Amniotic stem cell (primary cell): Measurements from ENCODE around the gene SCAP.
"Not testable (repeated sequence)": the region's sequence is repeated elsewhere in the genome, so short reads cannot be mapped to it uniquely, and the experiment has no call there.

Source experiments
- DNase-seq: peaks from one replicate; lab custom pipeline; 2025; lab: John Stamatoyannopoulos, UW

The SCAP gene

GRCh38 chr3:47480267-47480666 is 4.5 kb upstream of the SCAP start:
- DNase-seq: not testable (repeated sequence)

- DNase-seq: no peak
Measured at GRCh38 chr3:47479826-47480160, 4.1 kb upstream of the SCAP start.

GRCh38 chr3:47478022-47478421 is 2.3 kb upstream of the SCAP start:
- no peak for DNase-seq

GRCh38 chr3:47476644-47477199 is 981 bp upstream of the SCAP start:
- DNase-seq: no peak

GRCh38 chr3:47476330-47476626 is 537 bp upstream of the SCAP start:
- no peak for DNase-seq

- DNase-seq: no peak
Measured at GRCh38 chr3:47475029-47475569, 642 bp downstream of the SCAP start.

- no peak for DNase-seq
Measured at GRCh38 chr3:47473391-47473790, 2.4 kb downstream of the SCAP start.

GRCh38 chr3:47469616-47470015 is 6.1 kb downstream of the SCAP start:
- no peak for DNase-seq

- DNase-seq: not testable (repeated sequence)
Measured at GRCh38 chr3:47468315-47468714, 7.4 kb downstream of the SCAP start.

- no peak for DNase-seq
Measured at GRCh38 chr3:47464588-47464987, 11.2 kb downstream of the SCAP start.

- DNase-seq: not testable (repeated sequence)
Measured at GRCh38 chr3:47459534-47460085, 16.1 kb downstream of the SCAP start.

GRCh38 chr3:47456984-47457383 is 18.8 kb downstream of the SCAP start:
- DNase-seq: no peak

- DNase-seq: no peak
Measured at GRCh38 chr3:47455806-47456452, 19.8 kb downstream of the SCAP start.

- DNase-seq: no peak
Measured at GRCh38 chr3:47452453-47453215, 23.1 kb downstream of the SCAP start.

GRCh38 chr3:47444103-47444502 is 31.6 kb downstream of the SCAP start:
- DNase-seq: no peak

- DNase-seq: no peak
Measured at GRCh38 chr3:47443611-47443995, 32.1 kb downstream of the SCAP start.

- DNase-seq: no peak
Measured at GRCh38 chr3:47441796-47442551, 33.8 kb downstream of the SCAP start.

- DNase-seq: no peak
Measured at GRCh38 chr3:47440131-47440530, 35.6 kb downstream of the SCAP start.

- DNase-seq: no peak
Measured at GRCh38 chr3:47436180-47436579, 39.6 kb downstream of the SCAP start.

- DNase-seq: no peak
Measured at GRCh38 chr3:47434849-47435248, 40.9 kb downstream of the SCAP start.

- no peak for DNase-seq
Measured at GRCh38 chr3:47433796-47434195, 41.9 kb downstream of the SCAP start.

- DNase-seq: no peak
Measured at GRCh38 chr3:47432673-47433072, 43.1 kb downstream of the SCAP start.
